CD14-positive monocyte (primary cell): ENCODE measurements around the gene KNDC1. TPM values are rescaled to one million over a fixed set of nuclear protein-coding genes. Genes with fewer than 3 reads are reported as not detected.

Experiments
- DNase-seq, 3 donors: peaks; one replicate each; pipeline ENCODE4 v3.0.0-alpha.2; 2011 to 2022
- H2AFZ ChIP-seq: 2 replicates; pipeline ENCODE4 v1.6.0; 2012; ENCODE audit warnings: mild to moderate bottlenecking, low read depth, low read length, inconsistent platforms; ENCODE audit not compliant: insufficient read depth, poor library complexity, severe bottlenecking
- H3K27ac ChIP-seq, 2 donors: 1 replicate in 1 of 2; 2 replicates in 1 of 2; pipeline ENCODE4 v1.5.1; 2012 to 2013; ENCODE audit warnings: low read length in 2 of 2, control low read depth in 1 of 2, inconsistent platforms in 1 of 2, low read depth in 1 of 2, mild to moderate bottlenecking in 1 of 2
- H3K27me3 ChIP-seq, 2 donors: one replicate each; pipeline versions ENCODE4 v1.6.0 to v1.6.1; 2011 to 2013; ENCODE audit warnings: low read length in 2 of 2; ENCODE audit not compliant: control insufficient read depth in 2 of 2, insufficient read depth in 2 of 2
- H3K36me3 ChIP-seq, 2 donors: replicated peaks in 1 of 2; 1 replicate in 1 of 2; 2 replicates in 1 of 2; pipeline versions ENCODE4 v1.5.1 to v1.6.1; 2012 to 2013; ENCODE audit warnings: low read length in 2 of 2, control low read depth in 1 of 2, inconsistent platforms in 1 of 2, mild to moderate bottlenecking in 1 of 2; ENCODE audit not compliant: insufficient read depth in 2 of 2, control insufficient read depth in 1 of 2
- H3K4me1 ChIP-seq, 2 donors: 1 replicate in 1 of 2; 2 replicates in 1 of 2; pipeline versions ENCODE4 v1.5.1 to v1.6.1; 2012 to 2013; ENCODE audit warnings: low read length in 2 of 2, control low read depth in 1 of 2, inconsistent platforms in 1 of 2, mild to moderate bottlenecking in 1 of 2, moderate library complexity in 1 of 2; ENCODE audit not compliant: insufficient read depth in 2 of 2, control insufficient read depth in 1 of 2
- H3K4me2 ChIP-seq: replicated peaks from 2 replicates; pipeline ENCODE3; 2012; ENCODE audit warnings: low read length, moderate library complexity, mild to moderate bottlenecking; ENCODE audit not compliant: poor library complexity, severe bottlenecking; ENCODE audit errors: extremely low read depth
- H3K4me3 ChIP-seq, 3 experiments: fragments of 200-600 bp in 1 of 3; sonication (generic) in 1 of 3; replicated peaks in 1 of 3; 1 replicate in 2 of 3; 2 replicates in 1 of 3; pipeline ENCODE4 v1.5.1; 2011 to 2013; ENCODE audit warnings: low read length in 3 of 3, mild to moderate bottlenecking in 3 of 3, control low read depth in 2 of 3, low read depth in 2 of 3, inconsistent platforms in 1 of 3, moderate library complexity in 1 of 3
- H3K79me2 ChIP-seq: 2 replicates; pipeline ENCODE4 v1.6.0; 2012; ENCODE audit warnings: mild to moderate bottlenecking, control low read depth, inconsistent platforms, low read length, moderate library complexity; ENCODE audit not compliant: insufficient read depth
- H3K9ac ChIP-seq: 2 replicates; pipeline ENCODE4 v1.6.0; 2017; ENCODE audit warnings: low read length, mild to moderate bottlenecking; ENCODE audit not compliant: insufficient read depth, poor library complexity, severe bottlenecking
- H3K9me3 ChIP-seq, 2 donors: replicated peaks in 1 of 2; 1 replicate in 1 of 2; 2 replicates in 1 of 2; pipeline versions ENCODE4 v1.5.1 to v1.6.1; 2012 to 2013; ENCODE audit warnings: low read length in 2 of 2, control low read depth in 1 of 2; ENCODE audit not compliant: control insufficient read depth in 1 of 2, insufficient read depth in 1 of 2
- H4K20me1 ChIP-seq: 2 replicates; pipeline ENCODE4 v1.6.0; 2012; ENCODE audit warnings: mild to moderate bottlenecking, low read length, control low read depth, moderate library complexity; ENCODE audit not compliant: insufficient read depth
- H3K27ac Mint-ChIP-seq, 7 donors: one replicate each; pipeline ENCODE4 v1.8.0; 2020; ENCODE audit warnings: mild to moderate bottlenecking in 7 of 7, mixed read lengths in 7 of 7, moderate library complexity in 6 of 7, inconsistent platforms in 2 of 7
- H3K27me3 Mint-ChIP-seq, 3 donors: one replicate each; pipeline ENCODE4 v1.8.0; 2021 to 2022; ENCODE audit warnings: low read depth in 3 of 3, mild to moderate bottlenecking in 3 of 3, mixed read lengths in 3 of 3, moderate library complexity in 3 of 3, inconsistent platforms in 1 of 3
- H3K36me3 Mint-ChIP-seq, 2 donors: one replicate each; pipeline ENCODE4 v1.8.0; 2020; ENCODE audit warnings: mixed read lengths in 2 of 2, inconsistent platforms in 1 of 2, mild to moderate bottlenecking in 1 of 2
- H3K4me1 Mint-ChIP-seq: one replicate; pipeline ENCODE4 v1.8.0; 2020; ENCODE audit warnings: mild to moderate bottlenecking, mixed read lengths
- H3K4me3 Mint-ChIP-seq, 2 donors: one replicate each; pipeline ENCODE4 v1.8.0; 2020; ENCODE audit warnings: mild to moderate bottlenecking in 2 of 2, mixed read lengths in 2 of 2, moderate library complexity in 1 of 2
- H3K9me3 Mint-ChIP-seq, 7 donors: one replicate each; pipeline ENCODE4 v1.8.0; 2020 to 2022; ENCODE audit warnings: mixed read lengths in 7 of 7, mild to moderate bottlenecking in 6 of 7, moderate library complexity in 6 of 7, inconsistent platforms in 2 of 7
- CTCF ChIP-seq: fragments of 200-600 bp; IDR thresholded peaks from one replicate; pipeline ENCODE4 v1.8.0; 2022; ENCODE audit warnings: antibody characterized with exemption, mild to moderate bottlenecking
- WGBS: methylation state at CpG from one replicate; pipeline ENCODE4 v1.1.5; 2013; ENCODE audit warnings: missing lambda C conversion rate; ENCODE audit not compliant: insufficient coverage; 5-methylcytosine and 5-hydroxymethylcytosine counted together
- intact Hi-C, 2 donors: fragments of 100-400 bp; cut with micrococcal nuclease; formaldehyde crosslinking; loops; one replicate each; pipeline versions ENCODE4 v1.15.0 to v1.15.1; 2023
- polyA plus RNA-seq, 3 donors: library from polyadenylated mRNA; depleted of rRNA in 1 of 3; unstranded in 2 of 3; stranded (reverse) in 1 of 3; fragments of 300-500 nt in 2 of 3; fragments of >200 nt in 1 of 3; fragmentation: Illumina TruSeq in 2 of 3; gene quantifications; 1 replicate in 2 of 3; 2 replicates in 1 of 3; pipeline ENCODE4 v1.2.3, GENCODE V29; 2012 to 2021

Gene KNDC1
- polyA plus RNA-seq, 3 donors: 0.22 to 0.80 TPM; not detected in 1

- H3K9me3 Mint-ChIP-seq: peaks cover 0 to 8% (median 2%) of the 10 kb centered on the region in 7 donors
- intact Hi-C loops: no loop called here
- no peaks in the 10 kb centered on the region for H3K36me3 ChIP-seq
- H3K4me3 Mint-ChIP-seq: no peak overlapping the region
- H3K79me2 ChIP-seq: no peaks in the 10 kb centered on the region
- H3K27me3 ChIP-seq: peaks cover 8 to 17% of the 10 kb centered on the region in 2 donors
- no peaks in the 10 kb centered on the region for H3K36me3 Mint-ChIP-seq
- no peak overlapping the region for H3K27ac Mint-ChIP-seq
- H3K4me1 Mint-ChIP-seq: no peaks in the 10 kb centered on the region
- no peak overlapping the region for H3K4me3 ChIP-seq
- no peak overlapping the region for H2AFZ ChIP-seq
- no peak for TF ChIP-seq CTCF
- no peaks in the 10 kb centered on the region for H4K20me1 ChIP-seq
- H3K27ac ChIP-seq: no peak overlapping the region
- 96% methylated on average over 29 of the region's 40 CpGs for WGBS
- H3K9me3 ChIP-seq: no peaks in the 10 kb centered on the region
- peaks cover 21 to 39% (median 34%) of the 10 kb centered on the region in 3 donors for H3K27me3 Mint-ChIP-seq
- no peaks in the 10 kb centered on the region for H3K4me1 ChIP-seq
- H3K4me2 ChIP-seq: no peak overlapping the region
- DNase-seq: no peak
- no peak overlapping the region for H3K9ac ChIP-seq
These were observed 5.8 kb downstream of the KNDC1 start for GRCh38 chr10:133165556-133166503.

GRCh38 chr10:133166504-133166827, 6.4 kb downstream of the KNDC1 start:
- Mint-ChIP-seq H3K4me3 (no peak overlapping the region), H3K36me3 (no peaks in the 10 kb centered on the region), H3K27ac (no peak overlapping the region), H3K9me3 (peaks cover 0 to 5% (median 2%) of the 10 kb centered on the region in 7 donors), H3K4me1 (no peaks in the 10 kb centered on the region), H3K27me3 (peaks cover 16 to 35% (median 29%) of the 10 kb centered on the region in 3 donors)
- Histone ChIP-seq H3K4me1 (no peaks in the 10 kb centered on the region), H2AFZ (no peak overlapping the region), H3K79me2 (no peaks in the 10 kb centered on the region), H3K36me3 (no peaks in the 10 kb centered on the region), H3K9me3 (no peaks in the 10 kb centered on the region), H3K4me2 (no peak overlapping the region), H4K20me1 (no peaks in the 10 kb centered on the region), H3K27me3 (peaks cover 2 to 11% of the 10 kb centered on the region in 2 donors), H3K27ac (no peak overlapping the region), H3K4me3 (no peak overlapping the region), H3K9ac (no peak overlapping the region)
- WGBS: 96% methylated on average over 10 of the region's 11 CpGs
- intact Hi-C loops: no loop called here
- no peak for TF ChIP-seq CTCF
- no peak for DNase-seq
